Transverse colon (tissue), 4 donors: ENCODE data around the gene CSTF2T.

Source experiments
- EP300 ChIP-seq: sonication (generic); formaldehyde crosslinking; IDR thresholded peaks from one replicate; pipeline ENCODE4 v1.6.1; 2017; ENCODE audit warnings: antibody characterized with exemption, low read depth
- POLR2AphosphoS5 ChIP-seq, 3 donors: sonication (generic); formaldehyde crosslinking; IDR thresholded peaks; one replicate each; pipeline ENCODE4 v1.6.1; 2016; ENCODE audit warnings: antibody characterized with exemption in 3 of 3
- TF ChIP-seq, protein P1 (sequence below), 5 experiments: fragments of 200-600 bp in 3 of 5; fragments of 450-650 bp in 2 of 5; sonication (generic) in 3 of 5; IDR thresholded peaks; 1 replicate in 2 of 5; 2 replicates in 3 of 5; pipeline ENCODE4 v1.5.1; 2016 to 2017; ENCODE audit warnings: antibody characterized with exemption in 5 of 5, inconsistent platforms in 3 of 5, mild to moderate bottlenecking in 2 of 5, moderate library complexity in 1 of 5

DNA sequence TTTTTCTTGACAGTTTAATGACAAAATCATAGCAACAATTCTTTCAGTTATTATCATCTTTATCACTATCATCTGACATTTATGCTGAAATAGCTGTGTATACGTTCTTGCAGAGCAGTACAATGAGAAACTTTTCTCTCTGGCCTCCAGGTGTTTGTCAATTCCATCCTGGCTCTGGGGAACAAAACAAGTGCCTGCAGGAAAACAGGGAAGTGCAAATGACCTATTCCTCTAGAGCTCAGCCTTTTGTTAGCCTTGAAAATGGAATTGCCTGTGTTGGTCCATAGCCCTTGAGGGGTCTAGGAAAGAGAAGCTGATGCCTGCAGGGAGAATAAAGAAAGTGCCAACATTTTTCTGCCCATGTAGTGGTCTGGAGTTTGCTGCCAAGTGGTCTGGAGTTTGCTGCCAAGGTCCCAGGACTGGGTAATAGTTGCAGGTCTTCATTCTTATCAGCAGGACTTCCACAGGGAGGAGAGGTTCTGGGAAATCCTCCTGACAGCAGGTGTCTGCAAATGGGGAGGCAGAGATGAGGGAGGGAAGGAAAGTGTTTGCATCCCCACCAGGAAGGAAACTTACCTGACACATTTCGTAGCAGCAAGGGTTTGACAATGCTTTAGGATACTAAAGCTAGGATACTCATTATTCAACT is 10.1 kb upstream of the CSTF2T start:
- no peak for TF ChIP-seq EP300
- TF ChIP-seq, protein P1, sequence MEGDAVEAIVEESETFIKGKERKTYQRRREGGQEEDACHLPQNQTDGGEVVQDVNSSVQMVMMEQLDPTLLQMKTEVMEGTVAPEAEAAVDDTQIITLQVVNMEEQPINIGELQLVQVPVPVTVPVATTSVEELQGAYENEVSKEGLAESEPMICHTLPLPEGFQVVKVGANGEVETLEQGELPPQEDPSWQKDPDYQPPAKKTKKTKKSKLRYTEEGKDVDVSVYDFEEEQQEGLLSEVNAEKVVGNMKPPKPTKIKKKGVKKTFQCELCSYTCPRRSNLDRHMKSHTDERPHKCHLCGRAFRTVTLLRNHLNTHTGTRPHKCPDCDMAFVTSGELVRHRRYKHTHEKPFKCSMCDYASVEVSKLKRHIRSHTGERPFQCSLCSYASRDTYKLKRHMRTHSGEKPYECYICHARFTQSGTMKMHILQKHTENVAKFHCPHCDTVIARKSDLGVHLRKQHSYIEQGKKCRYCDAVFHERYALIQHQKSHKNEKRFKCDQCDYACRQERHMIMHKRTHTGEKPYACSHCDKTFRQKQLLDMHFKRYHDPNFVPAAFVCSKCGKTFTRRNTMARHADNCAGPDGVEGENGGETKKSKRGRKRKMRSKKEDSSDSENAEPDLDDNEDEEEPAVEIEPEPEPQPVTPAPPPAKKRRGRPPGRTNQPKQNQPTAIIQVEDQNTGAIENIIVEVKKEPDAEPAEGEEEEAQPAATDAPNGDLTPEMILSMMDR (IDR thresholded peaks at IDR 0.05) = no peak
- TF ChIP-seq POLR2AphosphoS5 (IDR thresholded peaks at IDR 0.05) = no peak
